Measurements from ENCODE around the gene SCRT2. TPM values are rescaled to one million over a fixed set of nuclear protein-coding genes. Genes with fewer than 3 reads are reported as not detected.

Gene SCRT2
- total and polyA plus RNA-seq, 9 of the 15 experiments (the other 6 are each of a cell fraction or from before 2014, with no cell fraction given): 0.04 to 0.75 (median 0.13) TPM; not detected in 2

DNA sequence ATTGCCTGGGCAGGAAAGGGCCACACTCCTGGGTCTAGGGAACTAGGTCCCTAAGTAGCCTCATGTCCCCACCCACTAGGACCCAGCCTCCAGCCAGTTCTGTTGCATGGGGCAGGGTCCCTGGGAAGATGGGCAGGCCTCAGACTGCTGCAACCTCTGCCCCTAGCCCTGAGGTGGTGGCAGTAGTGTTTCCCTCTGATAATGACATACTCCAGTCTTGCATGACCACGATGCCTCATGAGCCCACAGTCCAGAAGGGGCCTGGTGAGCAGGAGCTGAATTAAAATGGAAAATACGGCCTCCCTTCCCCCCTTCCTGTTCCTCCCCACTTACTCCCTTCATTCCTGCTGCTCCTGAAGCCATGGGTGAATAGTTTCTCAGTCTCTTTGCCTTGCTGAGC lies 36.0 kb upstream of the SCRT2 start:
- BruUV-seq (replicated peaks): no TSS peak
- DNase-seq (ENCODE audit: extremely low read depth in 1 of 4, low spot score in 3 of 4): no peak
- no peak for TF ChIP-seq NFRKB (IDR thresholded peaks at IDR 0.05; ENCODE audit: low read depth)
- TF ChIP-seq KHSRP (IDR thresholded peaks at IDR 0.05): no peak
- no peak for TF ChIP-seq ZC3H11A (IDR thresholded peaks at IDR 0.05; ENCODE audit: low read depth, low read length)
- TF ChIP-seq ZNF75A (CRISPR knock-in tag; IDR thresholded peaks at IDR 0.05): no peak
- TF ChIP-seq ZNF217 (CRISPR knock-in tag; IDR thresholded peaks at IDR 0.05): no peak
- no peak for TF ChIP-seq HOXB6 (CRISPR knock-in tag; IDR thresholded peaks at IDR 0.05; ENCODE audit: borderline replicate concordance)
- TF ChIP-seq FOXK2 (conservative IDR thresholded peaks at IDR 0.05 in 1 of 2, IDR thresholded peaks at IDR 0.05 in 1 of 2; ENCODE audit: low read depth in 2 of 2): no peak
- no peak for TF ChIP-seq RBBP5 (IDR thresholded peaks at IDR 0.05; ENCODE audit: borderline replicate concordance, insufficient read depth, low read length, poor library complexity, severe bottlenecking)
- no peak for TF ChIP-seq RBFOX2 (IDR thresholded peaks at IDR 0.05; ENCODE audit: low read depth, low read length)

More for the DNA sequence above, 36.0 kb upstream of the SCRT2 start:
- ChIA-PET CTCF (ENCODE audit: low intra/inter-chr PET ratio) (no interaction called here), POLR2A (interaction anchor here (1.8 kb wide), 1 partner anchor 12 kb away, joined by 7 read pairs; no protein-coding TSS in a partner anchor)
- no peak overlapping the region for H2AFZ ChIP-seq (ENCODE audit: low read depth, low read length)
- no peak overlapping the region for H3K9ac ChIP-seq (ENCODE audit: insufficient read depth in 1 of 2, low read depth in 2 of 2, low read length in 2 of 2)
- no peaks in the 10 kb centered on the region for H3K36me3 ChIP-seq (ENCODE audit: control insufficient read depth, insufficient read depth, low read length)
- no peak overlapping the region for H3K4me3 ChIP-seq
- WGBS (ENCODE audit: insufficient coverage, low coverage, missing lambda C conversion rate): 0% methylated on average over 2 of the region's 2 CpGs
- intact Hi-C loops (cut with micrococcal nuclease): no loop called here
- peaks cover 0 to 3% of the 10 kb centered on the region in 2 experiments; a peak in 2 of 5 replicates for H3K4me1 ChIP-seq (replicated peaks in 1 of 2; ENCODE audit: control insufficient read depth in 2 of 2, insufficient read depth in 2 of 2, low read length in 2 of 2)
- H3K27ac ChIP-seq (ENCODE audit: extremely low read depth, low read depth, low read length): no peak overlapping the region
- H3K9me3 ChIP-seq (replicated peaks; ENCODE audit: control insufficient read depth, insufficient read depth, low read depth, low read length): peaks cover 4% of the 10 kb centered on the region
- no peak for FAIRE-seq
- H3K4me2 ChIP-seq (ENCODE audit: insufficient read depth, low read length): no peak overlapping the region
- in situ Hi-C loops (cut with MboI): no loop called here
- no peaks in the 10 kb centered on the region for H3K9me1 ChIP-seq (ENCODE audit: control insufficient read depth, insufficient read depth, low read length)
- no peaks in the 10 kb centered on the region for H3K27me3 ChIP-seq (ENCODE audit: control insufficient read depth in 2 of 2, insufficient read depth in 2 of 2, low read length in 2 of 2)
- H3K79me2 ChIP-seq (ENCODE audit: control insufficient read depth, insufficient read depth, low read length): no peaks in the 10 kb centered on the region
- no peaks in the 10 kb centered on the region for H4K20me1 ChIP-seq (replicated peaks; ENCODE audit: control insufficient read depth, insufficient read depth, low read length)
- ATAC-seq: no peak

All from K562 (cell line).